Activated T-helper 17 cell treated with anti-CD3 and anti-CD28 coated beads, Interleukin-2, amount 50 U/mL, for 72 hours (primary cell): ENCODE measurements around the gene WWOX. TPM values are rescaled to one million over a fixed set of nuclear protein-coding genes. Genes with fewer than 3 reads are reported as not detected.

Experiments used
- ATAC-seq: fragments of 150-1000 bp; cut with Tn5 transposase; replicated peaks from 2 replicates; pipeline ENCODE4 v1.10.0; 2021; ENCODE audit warnings: mild to moderate bottlenecking, moderate library complexity
- H3K27ac Mint-ChIP-seq: one replicate; pipeline ENCODE4 v1.8.0; 2022; ENCODE audit warnings: mixed read lengths
- H3K27me3 Mint-ChIP-seq: one replicate; pipeline ENCODE4 v1.8.0; 2022; ENCODE audit warnings: mixed read lengths
- H3K36me3 Mint-ChIP-seq: one replicate; pipeline ENCODE4 v1.8.0; 2022; ENCODE audit warnings: low read depth, mild to moderate bottlenecking, mixed read lengths
- H3K4me1 Mint-ChIP-seq: one replicate; pipeline ENCODE4 v1.8.0; 2022; ENCODE audit warnings: mixed read lengths
- H3K4me3 Mint-ChIP-seq: one replicate; pipeline ENCODE4 v1.8.0; 2022; ENCODE audit warnings: mild to moderate bottlenecking, mixed read lengths
- H3K9me3 Mint-ChIP-seq: one replicate; pipeline ENCODE4 v1.8.0; 2022; ENCODE audit warnings: mixed read lengths
- total RNA-seq, 2 donors: library from RNA; stranded (reverse); gene quantifications; one replicate each; pipeline ENCODE4 v1.2.3, GENCODE V29; 2022

Gene WWOX
- total RNA-seq, 2 donors from 2014 or later: 9.4 to 16.5 TPM

DNA sequence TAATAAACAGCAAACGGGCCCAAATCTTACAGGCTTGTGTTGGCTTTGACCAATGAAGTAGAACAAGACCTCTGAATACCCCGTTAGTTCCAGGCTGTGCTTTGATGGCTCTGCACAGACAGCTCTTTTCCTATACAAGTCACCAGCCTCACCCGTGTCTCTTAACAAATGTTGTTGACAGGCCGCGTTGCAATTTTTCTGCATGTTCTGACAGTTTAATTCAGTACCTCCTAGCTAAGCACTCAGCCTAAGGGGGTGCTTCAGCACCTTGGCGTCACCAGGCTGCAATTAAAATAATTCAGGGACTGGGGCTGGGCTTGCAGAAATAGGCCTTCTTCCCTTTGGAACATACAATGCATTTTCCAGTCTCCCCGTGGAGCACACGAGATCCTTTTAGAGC lies 1001.0 kb downstream of the WWOX start:
- Mint-ChIP-seq H3K9me3 (no peaks in the 10 kb centered on the region), H3K36me3 (no peaks in the 10 kb centered on the region), H3K4me3 (no peak overlapping the region), H3K4me1 (peaks cover 6% of the 10 kb centered on the region), H3K27me3 (no peaks in the 10 kb centered on the region), H3K27ac (no peak overlapping the region)
- ATAC-seq: no peak

DNA sequence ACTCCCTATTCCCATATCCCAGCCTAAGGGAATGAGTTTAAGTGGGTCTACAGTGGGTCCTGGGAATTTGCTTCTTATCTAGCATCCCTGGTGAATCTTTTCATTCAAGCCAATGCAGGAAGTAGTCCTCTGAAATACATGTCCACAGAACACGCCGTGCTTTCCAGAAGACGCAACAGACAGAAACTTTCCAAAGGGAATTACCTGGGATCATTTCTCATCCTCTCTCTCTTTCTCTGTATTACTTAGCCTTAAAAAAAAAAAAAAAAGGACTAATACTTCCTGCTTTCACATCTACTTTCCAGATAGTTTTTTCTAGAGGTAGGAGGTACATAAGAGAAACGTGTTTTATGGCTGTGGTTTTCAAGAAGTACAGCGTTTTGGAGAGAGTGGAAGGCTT lies 1002.0 kb downstream of the WWOX start:
- H3K27me3 Mint-ChIP-seq: no peaks in the 10 kb centered on the region
- no peak for ATAC-seq
- H3K27ac Mint-ChIP-seq: no peak overlapping the region
- H3K4me3 Mint-ChIP-seq: no peak overlapping the region
- H3K4me1 Mint-ChIP-seq: peaks cover 2% of the 10 kb centered on the region
- H3K9me3 Mint-ChIP-seq: no peaks in the 10 kb centered on the region
- H3K36me3 Mint-ChIP-seq: no peaks in the 10 kb centered on the region

DNA sequence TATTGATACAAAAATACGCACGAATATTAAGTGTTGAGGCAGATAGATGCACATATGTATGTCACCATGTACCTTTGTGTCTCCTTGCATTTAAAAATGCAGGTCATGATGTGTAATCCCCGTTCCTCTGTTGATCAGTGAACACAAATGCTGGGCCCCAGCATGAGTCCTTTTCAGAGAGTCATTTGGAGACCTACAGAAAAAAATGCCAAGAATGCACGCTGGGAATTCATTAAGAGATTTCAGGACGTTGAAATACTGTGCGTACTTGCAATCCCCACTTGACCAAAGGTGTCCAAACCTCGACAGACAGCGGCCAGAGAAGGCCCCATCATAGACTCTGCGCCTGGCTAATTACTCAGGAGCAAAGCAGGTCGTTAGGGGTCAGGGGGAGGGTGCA lies 1005.1 kb downstream of the WWOX start:
- no peak for ATAC-seq
- no peaks in the 10 kb centered on the region for H3K36me3 Mint-ChIP-seq
- H3K4me3 Mint-ChIP-seq: no peak overlapping the region
- H3K9me3 Mint-ChIP-seq: no peaks in the 10 kb centered on the region
- H3K27me3 Mint-ChIP-seq: no peaks in the 10 kb centered on the region
- H3K27ac Mint-ChIP-seq: no peak overlapping the region
- H3K4me1 Mint-ChIP-seq: peaks cover 3% of the 10 kb centered on the region

DNA sequence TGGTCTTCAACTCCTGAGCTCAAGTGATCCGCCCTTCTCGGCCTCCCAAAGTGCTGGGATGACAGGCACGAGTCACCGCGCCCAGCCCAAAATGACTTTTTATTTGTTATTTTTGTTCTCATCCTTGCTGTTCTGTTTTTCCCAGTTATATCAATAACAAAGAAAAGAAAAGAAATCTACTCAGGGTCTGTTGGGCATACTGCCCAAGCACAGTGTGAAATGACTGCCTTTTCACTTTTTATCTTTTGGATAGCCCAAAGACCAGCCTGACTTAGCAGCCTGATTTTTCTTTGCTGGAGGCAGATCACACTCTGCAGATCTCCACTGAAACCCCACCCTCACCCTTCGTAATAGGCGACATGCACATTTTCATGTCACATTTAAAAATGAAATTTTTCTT lies 1007.8 kb downstream of the WWOX start:
- Mint-ChIP-seq H3K27me3 (no peaks in the 10 kb centered on the region), H3K36me3 (no peaks in the 10 kb centered on the region), H3K27ac (no peak overlapping the region), H3K4me3 (no peak overlapping the region), H3K9me3 (no peaks in the 10 kb centered on the region), H3K4me1 (peaks cover 3% of the 10 kb centered on the region)
- no peak for ATAC-seq

DNA sequence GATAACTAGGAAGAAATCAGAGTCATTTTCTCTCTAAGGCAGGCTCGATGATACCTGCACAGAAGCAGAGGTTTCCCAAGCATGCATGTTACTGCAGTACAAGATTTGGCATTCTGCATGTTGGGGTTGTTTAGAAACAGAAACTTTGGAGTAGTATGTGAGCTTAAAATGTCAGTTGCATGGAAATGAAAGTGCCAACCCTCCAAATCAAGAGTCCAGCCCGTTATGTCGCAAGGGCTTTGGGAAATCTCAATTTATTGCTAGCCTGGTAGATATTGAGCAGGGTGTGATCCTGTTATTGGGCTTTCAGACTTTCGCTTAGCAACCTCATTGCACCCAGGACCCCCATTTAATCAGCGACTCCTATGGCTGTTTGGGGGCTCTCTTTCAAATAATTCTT lies 1010.3 kb downstream of the WWOX start:
- peaks cover 3% of the 10 kb centered on the region for H3K4me1 Mint-ChIP-seq
- ATAC-seq: no peak
- no peaks in the 10 kb centered on the region for H3K36me3 Mint-ChIP-seq
- no peaks in the 10 kb centered on the region for H3K9me3 Mint-ChIP-seq
- no peaks in the 10 kb centered on the region for H3K27me3 Mint-ChIP-seq
- no peak overlapping the region for H3K27ac Mint-ChIP-seq
- no peak overlapping the region for H3K4me3 Mint-ChIP-seq

DNA sequence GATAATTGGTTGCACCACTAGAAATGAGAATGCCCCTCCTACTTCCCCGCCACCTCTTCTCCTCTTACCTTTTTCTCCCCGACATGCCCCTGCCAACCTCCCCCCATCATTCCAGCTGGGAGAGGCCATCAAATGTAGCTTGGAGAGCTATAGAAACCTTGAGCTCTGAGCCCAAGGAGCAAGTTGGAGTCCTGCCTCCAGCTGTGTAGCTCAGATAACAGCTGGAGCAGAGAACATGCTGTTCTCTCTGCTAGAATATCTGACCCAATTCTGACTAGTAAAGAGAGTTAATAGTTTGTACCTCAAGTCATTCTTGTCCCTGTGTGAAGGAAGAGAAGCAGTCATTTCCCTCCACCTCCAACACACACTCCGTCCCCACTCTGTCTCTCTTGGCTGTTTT lies 1010.8 kb downstream of the WWOX start:
- Mint-ChIP-seq H3K4me3 (no peak overlapping the region), H3K9me3 (no peaks in the 10 kb centered on the region), H3K4me1 (peaks cover 3% of the 10 kb centered on the region), H3K27ac (peak overlapping the region; percentile 18), H3K36me3 (no peaks in the 10 kb centered on the region), H3K27me3 (no peaks in the 10 kb centered on the region)
- ATAC-seq: no peak

DNA sequence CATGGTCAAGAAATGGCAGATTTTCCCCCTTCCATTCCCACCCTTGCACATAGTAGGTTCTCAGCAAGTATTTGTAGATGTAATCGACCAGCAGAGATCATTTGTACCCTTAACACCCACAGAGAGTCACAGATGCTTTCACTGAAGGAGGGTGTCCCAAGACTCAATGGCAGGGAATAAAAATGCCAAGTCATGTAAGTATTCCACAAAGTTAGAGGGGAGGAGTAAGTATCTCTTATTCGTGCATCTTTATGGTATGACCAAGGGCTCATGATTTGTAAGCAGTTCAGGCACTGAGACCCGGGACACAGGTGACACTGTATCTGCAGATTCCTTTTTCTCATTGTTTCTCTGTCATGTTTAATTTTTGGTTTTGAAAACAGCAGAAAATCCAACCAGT lies 1011.5 kb downstream of the WWOX start:
- Mint-ChIP-seq H3K4me1 (peaks cover 3% of the 10 kb centered on the region), H3K4me3 (no peak overlapping the region), H3K27ac (peak overlapping the region; percentile 18), H3K27me3 (no peaks in the 10 kb centered on the region), H3K9me3 (no peaks in the 10 kb centered on the region), H3K36me3 (no peaks in the 10 kb centered on the region)
- ATAC-seq: no peak

DNA sequence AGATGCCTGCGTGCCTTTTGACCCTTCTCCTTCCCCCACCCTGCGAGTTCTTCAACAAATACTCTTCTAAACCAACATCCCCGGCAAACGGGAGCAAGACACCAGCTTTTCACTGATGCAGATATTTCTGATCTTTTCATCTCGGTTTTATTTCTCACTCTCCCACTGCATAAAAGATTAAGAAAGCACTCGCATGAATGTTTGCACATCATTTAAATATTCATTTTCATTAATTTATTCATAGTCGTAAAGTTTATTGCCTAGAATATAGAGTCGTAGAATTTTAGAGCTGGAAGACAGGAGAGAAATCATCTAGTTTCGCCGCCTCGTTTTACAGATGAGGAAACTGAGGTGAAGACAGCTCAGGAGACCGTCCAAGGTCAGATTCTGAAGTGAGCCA lies 1013.0 kb downstream of the WWOX start:
- Mint-ChIP-seq H3K27ac (no peak overlapping the region), H3K27me3 (no peaks in the 10 kb centered on the region), H3K9me3 (no peaks in the 10 kb centered on the region), H3K4me1 (peaks cover 3% of the 10 kb centered on the region), H3K36me3 (no peaks in the 10 kb centered on the region), H3K4me3 (no peak overlapping the region)
- ATAC-seq: no peak

DNA sequence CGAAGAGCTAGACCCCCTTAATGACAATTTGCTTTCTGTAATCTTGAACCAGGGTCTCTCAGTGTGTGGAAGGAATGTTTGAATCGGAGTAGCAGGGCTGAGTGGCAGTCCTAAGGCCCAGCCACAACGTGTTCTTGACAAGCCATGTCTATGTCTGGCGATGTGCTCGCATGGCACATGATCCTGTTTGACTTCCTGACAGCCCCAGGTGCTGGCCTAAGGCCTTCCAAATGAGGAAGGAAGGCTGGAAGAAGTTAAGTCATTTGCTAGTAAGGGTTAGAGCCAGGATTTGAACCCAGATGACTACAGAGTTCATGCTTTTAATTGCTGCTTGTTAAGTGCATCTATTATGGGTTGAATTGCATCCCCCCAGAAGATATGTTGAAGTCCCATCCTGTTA lies 1014.4 kb downstream of the WWOX start:
- H3K9me3 Mint-ChIP-seq: no peaks in the 10 kb centered on the region
- H3K36me3 Mint-ChIP-seq: no peaks in the 10 kb centered on the region
- no peak overlapping the region for H3K27ac Mint-ChIP-seq
- no peaks in the 10 kb centered on the region for H3K27me3 Mint-ChIP-seq
- no peak for ATAC-seq
- no peaks in the 10 kb centered on the region for H3K4me1 Mint-ChIP-seq
- H3K4me3 Mint-ChIP-seq: no peak overlapping the region

DNA sequence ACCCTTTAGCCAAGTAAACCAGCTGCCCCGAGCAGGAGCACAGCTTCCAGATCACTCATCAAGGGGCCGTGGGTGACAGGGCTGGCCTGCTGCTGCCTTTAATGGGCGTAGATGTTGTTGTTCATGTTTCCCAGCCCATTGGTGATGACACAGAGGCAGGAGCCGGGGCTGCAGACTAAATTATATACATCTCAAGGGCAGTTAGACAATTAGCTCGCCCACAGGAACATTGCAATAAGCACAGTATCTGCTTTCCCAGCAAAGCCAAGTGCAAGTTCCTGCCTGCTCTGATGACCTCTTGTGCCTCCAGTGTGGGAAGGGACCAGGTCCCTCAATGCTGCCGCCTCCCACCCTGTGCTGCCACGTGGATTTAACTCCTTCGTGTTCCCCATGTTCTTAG lies 1015.3 kb downstream of the WWOX start:
- no peaks in the 10 kb centered on the region for H3K27me3 Mint-ChIP-seq
- H3K4me1 Mint-ChIP-seq: no peaks in the 10 kb centered on the region
- H3K4me3 Mint-ChIP-seq: no peak overlapping the region
- H3K27ac Mint-ChIP-seq: no peak overlapping the region
- no peak for ATAC-seq
- H3K36me3 Mint-ChIP-seq: no peaks in the 10 kb centered on the region
- no peaks in the 10 kb centered on the region for H3K9me3 Mint-ChIP-seq

DNA sequence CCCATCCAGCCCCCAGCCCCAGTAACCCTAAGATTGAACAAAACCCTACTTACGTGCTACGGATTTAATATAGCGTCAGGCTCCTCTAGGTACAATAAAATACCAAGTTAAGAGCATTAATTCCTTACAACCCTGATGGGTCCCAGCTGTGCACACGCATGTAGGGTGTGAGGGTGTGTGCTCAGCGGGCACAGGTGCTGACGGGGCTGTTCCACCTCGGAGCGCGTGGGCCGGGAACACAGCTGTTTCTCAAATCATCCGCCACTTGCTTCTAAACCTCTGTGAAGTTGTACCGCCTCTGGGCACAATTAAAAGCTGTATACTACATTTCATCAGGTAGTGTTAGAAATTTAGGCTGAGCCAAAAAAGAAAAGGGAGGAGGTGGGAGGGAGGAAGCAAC lies 1022.5 kb downstream of the WWOX start:
- H3K4me3 Mint-ChIP-seq: no peak overlapping the region
- H3K27ac Mint-ChIP-seq: no peak overlapping the region
- H3K4me1 Mint-ChIP-seq: no peaks in the 10 kb centered on the region
- H3K36me3 Mint-ChIP-seq: no peaks in the 10 kb centered on the region
- H3K9me3 Mint-ChIP-seq: no peaks in the 10 kb centered on the region
- ATAC-seq: no peak
- H3K27me3 Mint-ChIP-seq: no peaks in the 10 kb centered on the region

DNA sequence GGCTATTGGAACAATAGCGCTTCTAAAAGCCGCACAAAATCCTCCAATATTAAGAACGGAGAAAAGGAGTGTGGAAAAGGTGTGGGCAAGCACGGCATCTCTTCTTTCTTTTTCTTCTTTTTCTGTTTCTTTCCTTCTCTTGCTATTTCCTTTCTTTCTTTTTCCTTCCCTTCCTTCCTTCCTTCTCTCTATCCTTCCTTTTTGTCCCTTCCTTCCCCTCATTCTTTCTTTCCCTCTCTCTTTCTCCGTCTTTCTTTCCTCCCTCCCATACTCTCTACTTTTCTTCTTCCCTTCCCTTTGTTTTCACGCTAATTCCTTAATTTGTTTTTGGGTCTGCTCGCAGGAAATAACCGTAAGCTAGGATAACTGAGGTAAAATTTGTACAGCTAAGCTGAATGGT lies 1022.9 kb downstream of the WWOX start:
- no peaks in the 10 kb centered on the region for H3K27me3 Mint-ChIP-seq
- H3K36me3 Mint-ChIP-seq: no peaks in the 10 kb centered on the region
- no peak overlapping the region for H3K27ac Mint-ChIP-seq
- no peak for ATAC-seq
- H3K4me3 Mint-ChIP-seq: no peak overlapping the region
- no peaks in the 10 kb centered on the region for H3K4me1 Mint-ChIP-seq
- no peaks in the 10 kb centered on the region for H3K9me3 Mint-ChIP-seq

DNA sequence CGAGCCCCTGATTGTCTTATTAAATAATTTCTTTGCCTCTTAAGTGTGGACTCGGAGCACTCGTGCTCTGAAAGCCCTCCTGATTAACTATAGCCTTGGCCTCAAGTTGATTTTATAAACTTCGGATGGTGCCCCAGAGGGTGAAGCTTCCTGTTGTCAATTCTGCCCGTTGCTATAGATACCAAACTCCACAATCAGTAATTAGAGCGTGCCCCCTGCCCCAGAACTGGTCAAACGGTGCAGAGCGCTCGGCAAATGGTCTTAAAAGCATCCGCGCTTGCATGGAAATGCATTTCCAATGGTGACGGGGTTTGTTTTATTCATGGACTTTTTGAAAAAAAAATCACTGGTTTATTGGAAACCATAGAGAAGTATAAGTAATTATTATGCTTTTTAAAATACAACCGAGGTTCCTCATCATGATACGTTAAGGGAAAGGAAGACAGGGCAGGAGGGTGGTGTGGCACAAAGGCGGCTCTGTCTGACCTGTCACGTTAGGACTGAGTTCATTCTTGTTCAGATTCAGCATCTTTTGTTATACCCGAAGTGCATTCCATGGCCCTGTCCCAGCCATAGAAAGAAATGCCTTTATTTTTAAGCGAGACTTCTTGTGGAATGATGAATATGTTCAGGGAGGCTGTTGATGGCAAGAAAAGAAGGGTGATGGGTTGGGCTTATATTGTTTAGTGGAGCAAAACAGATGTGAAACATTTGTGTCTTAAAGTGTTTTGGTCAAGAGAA lies 1024.7 kb downstream of the WWOX start:
- no peak for ATAC-seq
- Mint-ChIP-seq H3K36me3 (no peaks in the 10 kb centered on the region), H3K27ac (no peak overlapping the region)

DNA sequence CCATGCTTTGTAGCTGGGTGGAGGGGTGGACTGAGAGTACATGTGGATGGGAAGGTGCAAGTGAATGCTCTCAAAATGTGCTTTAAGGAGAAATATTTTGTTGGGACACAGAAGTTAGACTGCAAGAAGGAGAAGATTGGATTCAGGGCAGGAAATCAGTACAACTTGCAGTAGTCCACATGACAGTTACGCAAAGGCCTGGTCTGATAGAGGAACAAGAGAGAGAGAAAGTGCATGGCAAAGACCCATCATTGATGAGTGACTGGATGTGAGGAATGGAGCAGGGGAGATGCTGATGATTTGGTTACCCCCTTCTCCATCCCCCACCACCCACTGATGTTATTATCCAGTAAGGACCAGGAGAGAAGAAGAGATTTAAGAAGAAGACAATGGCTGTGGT lies 1028.3 kb downstream of the WWOX start:
- Mint-ChIP-seq H3K4me1 (no peaks in the 10 kb centered on the region), H3K4me3 (no peak overlapping the region), H3K9me3 (no peaks in the 10 kb centered on the region), H3K27me3 (no peaks in the 10 kb centered on the region), H3K36me3 (no peaks in the 10 kb centered on the region), H3K27ac (no peak overlapping the region)
- no peak for ATAC-seq

More for the DNA sequence above, 1024.7 kb downstream of the WWOX start:
- Mint-ChIP-seq H3K9me3 (no peaks in the 10 kb centered on the region), H3K27me3 (no peaks in the 10 kb centered on the region), H3K4me3 (no peak overlapping the region), H3K4me1 (no peaks in the 10 kb centered on the region)

DNA sequence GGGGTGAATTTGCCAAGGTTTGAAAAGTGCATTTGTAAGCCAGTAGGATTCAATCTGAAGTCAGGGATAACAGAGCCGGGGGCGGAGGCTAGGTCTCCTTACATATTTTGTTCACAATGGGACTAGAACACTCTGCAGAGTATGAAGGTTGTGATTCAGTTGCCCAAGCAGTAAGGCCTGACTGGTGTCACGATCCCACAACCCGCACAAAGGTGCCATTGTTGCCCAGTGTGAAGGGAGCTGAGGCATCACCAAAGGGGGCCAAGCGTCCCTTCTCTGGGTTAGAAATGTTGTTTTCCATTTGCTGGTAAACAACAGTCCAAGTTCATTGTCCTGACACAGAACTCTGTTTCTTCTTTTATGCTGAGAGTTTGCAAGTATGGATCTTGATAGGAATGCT lies 1029.3 kb downstream of the WWOX start:
- no peak overlapping the region for H3K4me3 Mint-ChIP-seq
- no peak for ATAC-seq
- H3K36me3 Mint-ChIP-seq: no peaks in the 10 kb centered on the region
- no peak overlapping the region for H3K27ac Mint-ChIP-seq
- H3K9me3 Mint-ChIP-seq: no peaks in the 10 kb centered on the region
- no peaks in the 10 kb centered on the region for H3K27me3 Mint-ChIP-seq
- H3K4me1 Mint-ChIP-seq: no peaks in the 10 kb centered on the region

DNA sequence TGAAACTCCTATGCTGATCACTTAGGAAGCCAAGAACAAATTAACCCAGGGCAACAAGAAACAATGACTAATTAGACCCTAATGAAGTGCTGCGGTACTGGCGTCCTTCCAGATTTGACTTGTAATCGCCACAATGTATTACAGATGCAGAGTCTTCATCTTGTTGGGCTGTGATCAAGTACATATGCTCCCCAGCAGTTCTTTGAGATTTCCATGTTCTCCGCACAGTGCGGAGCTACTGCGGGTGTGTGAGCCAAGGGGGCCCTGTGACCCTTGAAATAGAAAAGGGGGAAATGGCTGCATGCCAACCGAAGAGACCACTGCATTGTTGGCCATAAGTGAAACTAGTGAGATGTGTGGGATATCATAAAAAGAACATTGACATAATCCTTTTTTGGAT lies 1031.2 kb downstream of the WWOX start:
- Mint-ChIP-seq H3K27ac (no peak overlapping the region), H3K9me3 (no peaks in the 10 kb centered on the region), H3K4me3 (no peak overlapping the region), H3K27me3 (no peaks in the 10 kb centered on the region), H3K36me3 (no peaks in the 10 kb centered on the region), H3K4me1 (no peaks in the 10 kb centered on the region)
- no peak for ATAC-seq
